Fibroblast of pulmonary artery (primary cell): ENCODE measurements around the gene ALDH3A2.

Source experiments
- DNase-seq: peaks from one replicate; pipeline ENCODE4 v3.0.0-alpha.2; 2010; ENCODE audit warnings: low read depth
- H3K4me3 ChIP-seq: replicated peaks from 2 replicates; pipeline ENCODE4 v1.5.1; 2011; ENCODE audit warnings: low read depth, mild to moderate bottlenecking, control low read depth, low read length, moderate library complexity
- CTCF ChIP-seq: IDR thresholded peaks from 2 replicates; pipeline ENCODE4 v1.5.1; 2011; ENCODE audit warnings: mild to moderate bottlenecking, control low read depth, low read length, inconsistent platforms; ENCODE audit errors: missing control alignments

ALDH3A2 gene

GRCh38 chr17:19648475-19649273, at the start of gene ALDH3A2:
ALDH3A2 (plus strand) TSS chr17:19648751; CDS start chr17:19648972, 221 bp downstream.
- peak; percentile 6 for TF ChIP-seq CTCF
- peak; percentile 95 for DNase-seq
- peak within 1 kb of the TSS; percentile 85 for H3K4me3 ChIP-seq

GRCh38 chr17:19610311-19610710, 38.2 kb upstream of the ALDH3A2 start:
- DNase-seq = no peak
- no peak overlapping the region for H3K4me3 ChIP-seq
- TF ChIP-seq CTCF = no peak

- no peak for DNase-seq
- TF ChIP-seq CTCF = no peak
- no peak overlapping the region for H3K4me3 ChIP-seq
Observed at GRCh38 chr17:19610879-19611278, 37.7 kb upstream of the ALDH3A2 start.

- no peak overlapping the region for H3K4me3 ChIP-seq
- TF ChIP-seq CTCF = no peak
- DNase-seq = no peak
Observed at GRCh38 chr17:19613979-19614378, 34.6 kb upstream of the ALDH3A2 start.

GRCh38 chr17:19614900-19615299, 33.7 kb upstream of the ALDH3A2 start:
- TF ChIP-seq CTCF = no peak
- no peak for DNase-seq
- H3K4me3 ChIP-seq = no peak overlapping the region

- DNase-seq = no peak
- no peak overlapping the region for H3K4me3 ChIP-seq
- no peak for TF ChIP-seq CTCF
Observed at GRCh38 chr17:19618015-19618414, 30.5 kb upstream of the ALDH3A2 start.
